ENCODE measurements around the gene THAP5. TPM values are rescaled to one million over a fixed set of nuclear protein-coding genes. Genes with fewer than 3 reads are reported as not detected.
A peak's percentile ranks its signal among the peaks of the same experiment; 100 is the strongest.

Gene THAP5
- polyA plus RNA-seq, 2 of the 4 experiments (the other 2 are of a cell fraction), result 20.5 to 27.4 TPM

DNA sequence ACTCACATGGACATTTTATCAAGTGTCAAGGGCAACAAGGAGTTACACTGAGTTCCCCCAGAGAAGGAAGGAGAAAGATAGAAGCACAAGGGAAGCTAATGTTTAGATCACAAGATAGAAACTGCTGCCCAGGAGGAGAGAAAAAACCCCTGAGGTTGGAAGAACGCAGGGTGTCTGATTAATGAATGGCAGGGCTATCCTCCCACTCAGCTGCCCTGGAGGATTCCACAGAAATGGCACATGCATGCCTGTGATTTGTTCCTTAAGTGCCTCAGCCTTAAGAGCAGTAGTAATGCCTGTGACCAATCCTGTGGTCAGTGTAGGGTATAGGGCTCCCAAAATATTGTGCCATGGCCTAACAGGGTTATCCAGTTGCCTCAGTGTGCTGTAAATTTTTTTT, 20.4 kb upstream of the THAP5 start:
- Histone ChIP-seq H3K9me3 (no peaks in the 10 kb centered on the region), H3K4me1 (no peaks in the 10 kb centered on the region), H3K4me3 (no peak overlapping the region), H3K27ac (no peak overlapping the region), H3K4me2 (no peak overlapping the region)
- ATAC-seq, result peak in 1 of 2 experiments; percentile 50; a peak in 3 of 6 replicates
- WGBS (ENCODE audit: missing lambda C conversion rate), result 47% methylated on average over 1 of the region's 1 CpG
- DNase-seq (ENCODE audit: low read depth in 1 of 2, low spot score in 1 of 2), result no peak
- FAIRE-seq, result no peak
- ChIA-PET POLR2A (no interaction called here), CTCF (no interaction called here)
- TF ChIP-seq, protein P1, sequence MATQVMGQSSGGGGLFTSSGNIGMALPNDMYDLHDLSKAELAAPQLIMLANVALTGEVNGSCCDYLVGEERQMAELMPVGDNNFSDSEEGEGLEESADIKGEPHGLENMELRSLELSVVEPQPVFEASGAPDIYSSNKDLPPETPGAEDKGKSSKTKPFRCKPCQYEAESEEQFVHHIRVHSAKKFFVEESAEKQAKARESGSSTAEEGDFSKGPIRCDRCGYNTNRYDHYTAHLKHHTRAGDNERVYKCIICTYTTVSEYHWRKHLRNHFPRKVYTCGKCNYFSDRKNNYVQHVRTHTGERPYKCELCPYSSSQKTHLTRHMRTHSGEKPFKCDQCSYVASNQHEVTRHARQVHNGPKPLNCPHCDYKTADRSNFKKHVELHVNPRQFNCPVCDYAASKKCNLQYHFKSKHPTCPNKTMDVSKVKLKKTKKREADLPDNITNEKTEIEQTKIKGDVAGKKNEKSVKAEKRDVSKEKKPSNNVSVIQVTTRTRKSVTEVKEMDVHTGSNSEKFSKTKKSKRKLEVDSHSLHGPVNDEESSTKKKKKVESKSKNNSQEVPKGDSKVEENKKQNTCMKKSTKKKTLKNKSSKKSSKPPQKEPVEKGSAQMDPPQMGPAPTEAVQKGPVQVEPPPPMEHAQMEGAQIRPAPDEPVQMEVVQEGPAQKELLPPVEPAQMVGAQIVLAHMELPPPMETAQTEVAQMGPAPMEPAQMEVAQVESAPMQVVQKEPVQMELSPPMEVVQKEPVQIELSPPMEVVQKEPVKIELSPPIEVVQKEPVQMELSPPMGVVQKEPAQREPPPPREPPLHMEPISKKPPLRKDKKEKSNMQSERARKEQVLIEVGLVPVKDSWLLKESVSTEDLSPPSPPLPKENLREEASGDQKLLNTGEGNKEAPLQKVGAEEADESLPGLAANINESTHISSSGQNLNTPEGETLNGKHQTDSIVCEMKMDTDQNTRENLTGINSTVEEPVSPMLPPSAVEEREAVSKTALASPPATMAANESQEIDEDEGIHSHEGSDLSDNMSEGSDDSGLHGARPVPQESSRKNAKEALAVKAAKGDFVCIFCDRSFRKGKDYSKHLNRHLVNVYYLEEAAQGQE (IDR thresholded peaks at IDR 0.05), result no peak
- TF ChIP-seq ZNF302 (CRISPR knock-in tag; IDR thresholded peaks at IDR 0.05) (no peak), GATA3 (IDR thresholded peaks at IDR 0.05; ENCODE audit: borderline replicate concordance) (no peak), EP300 (IDR thresholded peaks at IDR 0.05) (no peak), TP53 (CRISPR knock-in tag; IDR thresholded peaks at IDR 0.05) (no peak), NFE2L2 (conservative IDR thresholded peaks at IDR 0.05; ENCODE audit: low read length) (no peak), NPAS2 (CRISPR knock-in tag; IDR thresholded peaks at IDR 0.05; ENCODE audit: borderline replicate concordance) (no peak), MAFK (IDR thresholded peaks at IDR 0.05; ENCODE audit: partially characterized antibody) (no peak)
- TF ChIP-seq, protein P2, sequence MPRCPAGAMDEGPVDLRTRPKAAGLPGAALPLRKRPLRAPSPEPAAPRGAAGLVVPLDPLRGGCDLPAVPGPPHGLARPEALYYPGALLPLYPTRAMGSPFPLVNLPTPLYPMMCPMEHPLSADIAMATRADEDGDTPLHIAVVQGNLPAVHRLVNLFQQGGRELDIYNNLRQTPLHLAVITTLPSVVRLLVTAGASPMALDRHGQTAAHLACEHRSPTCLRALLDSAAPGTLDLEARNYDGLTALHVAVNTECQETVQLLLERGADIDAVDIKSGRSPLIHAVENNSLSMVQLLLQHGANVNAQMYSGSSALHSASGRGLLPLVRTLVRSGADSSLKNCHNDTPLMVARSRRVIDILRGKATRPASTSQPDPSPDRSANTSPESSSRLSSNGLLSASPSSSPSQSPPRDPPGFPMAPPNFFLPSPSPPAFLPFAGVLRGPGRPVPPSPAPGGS (IDR thresholded peaks at IDR 0.05), result no peak

DNA sequence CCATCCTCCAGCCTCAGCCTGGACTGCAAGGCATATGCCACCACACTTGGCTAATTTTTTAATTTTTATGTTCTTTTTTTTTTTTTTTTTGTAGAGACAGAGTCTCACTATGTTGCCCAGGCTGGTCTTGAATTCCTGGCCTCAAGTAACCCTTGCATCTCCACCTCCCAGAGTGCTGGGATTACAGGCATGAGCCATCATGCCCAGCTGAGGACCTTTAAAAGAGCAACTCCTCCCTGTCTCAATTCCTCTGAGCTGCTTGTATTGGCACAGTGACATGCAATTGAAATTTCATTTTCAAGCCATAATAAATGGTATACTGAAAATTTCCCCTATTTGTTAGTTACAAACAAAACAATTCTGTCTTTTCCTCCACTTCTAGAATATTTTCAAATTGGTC, 19.7 kb upstream of the THAP5 start:
- no peak for TF ChIP-seq ZFP36 (IDR thresholded peaks at IDR 0.05; ENCODE audit: borderline replicate concordance, partially characterized antibody)
- no peak for TF ChIP-seq NPAS2 (CRISPR knock-in tag; IDR thresholded peaks at IDR 0.05; ENCODE audit: borderline replicate concordance)
- no peak for TF ChIP-seq JUN (IDR thresholded peaks at IDR 0.05)
- no peak for TF ChIP-seq POLR2A (IDR thresholded peaks at IDR 0.05; ENCODE audit: low read length)
- TF ChIP-seq NFE2L2 (conservative IDR thresholded peaks at IDR 0.05; ENCODE audit: low read length), result no peak
- TF ChIP-seq, protein P3, sequence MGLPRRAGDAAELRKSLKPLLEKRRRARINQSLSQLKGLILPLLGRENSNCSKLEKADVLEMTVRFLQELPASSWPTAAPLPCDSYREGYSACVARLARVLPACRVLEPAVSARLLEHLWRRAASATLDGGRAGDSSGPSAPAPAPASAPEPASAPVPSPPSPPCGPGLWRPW (IDR thresholded peaks at IDR 0.05), result no peak
- no peak for TF ChIP-seq EHF (CRISPR knock-in tag; IDR thresholded peaks at IDR 0.05)
- no peak for TF ChIP-seq RAD21 (conservative IDR thresholded peaks at IDR 0.05 in 1 of 2, IDR thresholded peaks at IDR 0.05 in 1 of 2)
- Histone ChIP-seq H3K4me2 (no peak overlapping the region), H3K4me3 (no peak overlapping the region), H3K27ac (no peak overlapping the region), H3K9me3 (no peaks in the 10 kb centered on the region), H3K4me1 (no peaks in the 10 kb centered on the region)
- ATAC-seq (no peak), FAIRE-seq (no peak), DNase-seq (ENCODE audit: low read depth in 1 of 2, low spot score in 1 of 2) (no peak)
- ChIA-PET POLR2A (interaction anchor here (0.7 kb wide), 1 partner anchor 37 kb away, joined by 3 read pairs; no protein-coding TSS in a partner anchor), CTCF (no interaction called here)

DNA sequence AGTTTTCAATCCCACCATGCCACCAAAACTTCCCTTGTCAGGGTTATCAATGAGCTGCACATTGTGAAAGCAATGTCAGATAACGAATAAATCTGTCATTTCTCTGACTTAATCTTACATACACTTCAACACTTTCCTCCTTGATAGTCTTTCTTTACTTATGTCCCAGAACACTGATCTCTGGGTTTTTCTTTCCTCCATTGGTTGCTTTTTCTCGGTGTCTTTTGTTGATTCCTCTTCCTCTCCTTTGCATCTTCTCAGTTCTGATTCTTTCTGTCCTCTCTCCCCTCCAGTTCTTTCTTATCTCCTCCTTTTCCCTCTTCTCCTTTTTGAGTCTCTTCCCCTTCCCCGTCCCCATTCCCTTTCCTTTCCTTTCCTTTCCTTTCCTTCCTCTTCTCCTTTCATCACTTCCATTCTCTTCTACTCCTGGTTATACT, 16.8 kb upstream of the THAP5 start:
- H3K9me3 ChIP-seq, result no peaks in the 10 kb centered on the region
- TF ChIP-seq ESRRA (IDR thresholded peaks at IDR 0.05; ENCODE audit: borderline replicate concordance, low read length), result no peak
- TF ChIP-seq GATA3 (IDR thresholded peaks at IDR 0.05; ENCODE audit: borderline replicate concordance), result no peak
- no peak for TF ChIP-seq RNF2 (IDR thresholded peaks at IDR 0.05; ENCODE audit: borderline replicate concordance, low read depth)
- TF ChIP-seq ZNF302 (CRISPR knock-in tag; IDR thresholded peaks at IDR 0.05), result no peak
- TF ChIP-seq, protein P4, sequence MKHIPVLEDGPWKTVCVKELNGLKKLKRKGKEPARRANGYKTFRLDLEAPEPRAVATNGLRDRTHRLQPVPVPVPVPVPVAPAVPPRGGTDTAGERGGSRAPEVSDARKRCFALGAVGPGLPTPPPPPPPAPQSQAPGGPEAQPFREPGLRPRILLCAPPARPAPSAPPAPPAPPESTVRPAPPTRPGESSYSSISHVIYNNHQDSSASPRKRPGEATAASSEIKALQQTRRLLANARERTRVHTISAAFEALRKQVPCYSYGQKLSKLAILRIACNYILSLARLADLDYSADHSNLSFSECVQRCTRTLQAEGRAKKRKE (CRISPR knock-in tag; IDR thresholded peaks at IDR 0.05; ENCODE audit: low read depth), result no peak
- no peak overlapping the region for H3K4me3 ChIP-seq
- CTCF ChIA-PET, result no interaction called here
- ATAC-seq (no peak), FAIRE-seq (no peak), DNase-seq (ENCODE audit: low read depth in 1 of 2, low spot score in 1 of 2) (no peak)
- no peak overlapping the region for H3K4me2 ChIP-seq
- no peak overlapping the region for H3K27ac ChIP-seq
- 29% methylated on average over 2 of the region's 3 CpGs for WGBS (ENCODE audit: missing lambda C conversion rate)
- H3K4me1 ChIP-seq, result 0 out of 3 replicates have a peak, but pooled peaks cover 5% of the 10 kb centered on the region
- POLR2A ChIA-PET, result no interaction called here
